GM13977 (cell line): ENCODE results near the gene PCBP3.
"Not testable (repeated sequence)": the region's sequence is repeated elsewhere in the genome, so short reads cannot be mapped to it uniquely, and the experiment has no call there.

Experiments used
- DNase-seq: peaks from one replicate; pipeline ENCODE4 v3.0.0; 2012; ENCODE audit warnings: low spot score
- CTCF ChIP-seq: IDR thresholded peaks from 2 replicates; pipeline ENCODE4 v1.5.1; 2012; ENCODE audit warnings: mild to moderate bottlenecking, control low read depth; ENCODE audit not compliant: insufficient read depth; ENCODE audit errors: extremely low read depth, missing control alignments
- in situ Hi-C: fragments of 300-500 bp; cut with MboI; formaldehyde crosslinking; loops from one replicate; pipeline ENCODE4 v1.12.0; 2022; ENCODE audit warnings: low sequenced_read_pairs, low pct_unique_long_range_greater_than_20kb, mixed read lengths, inconsistent platforms; ENCODE audit not compliant: unreplicated experiment

Gene PCBP3

GRCh38 chr21:45713613-45714012 lies 70.1 kb downstream of the PCBP3 start:
- no peak for TF ChIP-seq CTCF
- in situ Hi-C loops, result no loop called here
- DNase-seq, result no peak

- TF ChIP-seq CTCF, result no peak
- no peak for DNase-seq
- in situ Hi-C loops, result no loop called here
Observed at GRCh38 chr21:45715441-45715840, 71.9 kb downstream of the PCBP3 start.

GRCh38 chr21:45718413-45718812 lies 74.9 kb downstream of the PCBP3 start:
- no peak for DNase-seq
- in situ Hi-C loops, result no loop called here
- TF ChIP-seq CTCF, result no peak

- in situ Hi-C loops, result no loop called here
- no peak for TF ChIP-seq CTCF
Observed at GRCh38 chr21:45719177-45719802, 75.8 kb downstream of the PCBP3 start.

GRCh38 chr21:45720204-45720603 lies 76.7 kb downstream of the PCBP3 start:
- DNase-seq, in situ Hi-C loops: not testable (repeated sequence)

More at GRCh38 chr21:45719177-45719802, 75.8 kb downstream of the PCBP3 start:
- no peak for DNase-seq

GRCh38 chr21:45721671-45722070 lies 78.1 kb downstream of the PCBP3 start:
- in situ Hi-C loops, result no loop called here
- no peak for DNase-seq
- no peak for TF ChIP-seq CTCF

- in situ Hi-C loops, result no loop called here
- DNase-seq, result no peak
- TF ChIP-seq CTCF, result no peak
Observed at GRCh38 chr21:45723049-45723958, 79.8 kb downstream of the PCBP3 start.
